Keratinocyte (primary cell): Measurements from ENCODE around the gene CMC1. TPM values are rescaled to one million over a fixed set of nuclear protein-coding genes. Genes with fewer than 3 reads are reported as not detected.

Experiments used
- DNase-seq: peaks from one replicate; pipeline ENCODE4 v3.0.0-alpha.2; 2011; ENCODE audit warnings: low read depth, missing footprints, low spot score
- FAIRE-seq: peaks from 2 replicates; lab custom pipeline; 2011; peaks lifted over from hg19 to GRCh38; lab: Jason Lieb, UNC
- H2AFZ ChIP-seq: 2 replicates; pipeline ENCODE4 v1.6.0; 2012; ENCODE audit warnings: low read length, control low read depth, inconsistent platforms; ENCODE audit not compliant: control insufficient read depth
- H3K27ac ChIP-seq: 2 replicates; pipeline ENCODE4 v1.5.1; 2011; ENCODE audit warnings: low read length; ENCODE audit not compliant: control insufficient read depth, insufficient read depth
- H3K27me3 ChIP-seq: 3 replicates; pipeline ENCODE4 v1.6.0; 2011; ENCODE audit warnings: low read length; ENCODE audit not compliant: control insufficient read depth, insufficient read depth; ENCODE audit errors: extremely low read depth
- H3K36me3 ChIP-seq, 2 experiments: 2 replicates in 1 of 2; 3 replicates in 1 of 2; pipeline ENCODE4 v1.5.1; 2011; ENCODE audit warnings: low read length in 2 of 2, mild to moderate bottlenecking in 1 of 2; ENCODE audit not compliant: control insufficient read depth in 2 of 2, insufficient read depth in 2 of 2; ENCODE audit errors: extremely low read depth in 1 of 2
- H3K4me1 ChIP-seq: 3 replicates; pipeline ENCODE4 v1.5.1; 2011; ENCODE audit warnings: low read length; ENCODE audit not compliant: control insufficient read depth, insufficient read depth; ENCODE audit errors: extremely low read depth
- H3K4me2 ChIP-seq: 3 replicates; pipeline ENCODE4 v1.6.0; 2011; ENCODE audit warnings: low read depth, low read length; ENCODE audit not compliant: control insufficient read depth, insufficient read depth; ENCODE audit errors: extremely low read depth
- H3K4me3 ChIP-seq, 3 experiments: fragments of 200-600 bp in 1 of 3; sonication (generic) in 1 of 3; 2 replicates in 2 of 3; 3 replicates in 1 of 3; pipeline ENCODE4 v1.5.1; 2011 to 2016; ENCODE audit warnings: low read length in 3 of 3, mild to moderate bottlenecking in 3 of 3, control low read depth in 2 of 3, inconsistent platforms in 1 of 3, low read depth in 1 of 3, mixed read lengths in 1 of 3, mixed run types in 1 of 3, moderate library complexity in 1 of 3; ENCODE audit not compliant: control insufficient read depth in 2 of 3, insufficient read depth in 2 of 3; ENCODE audit errors: extremely low read depth in 1 of 3
- H3K79me2 ChIP-seq: 2 replicates; pipeline ENCODE4 v1.6.0; 2012; ENCODE audit warnings: low read length; ENCODE audit not compliant: control insufficient read depth, insufficient read depth
- H3K9ac ChIP-seq: 3 replicates; pipeline ENCODE4 v1.6.0; 2011; ENCODE audit warnings: low read length; ENCODE audit not compliant: control insufficient read depth, insufficient read depth; ENCODE audit errors: extremely low read depth
- H3K9me1 ChIP-seq: 3 replicates; pipeline ENCODE4 v1.6.0; 2011; ENCODE audit warnings: low read length; ENCODE audit not compliant: control insufficient read depth, insufficient read depth; ENCODE audit errors: extremely low read depth
- H3K9me3 ChIP-seq: 2 replicates; pipeline ENCODE4 v1.5.1; 2012; ENCODE audit warnings: low read depth, low read length; ENCODE audit not compliant: control insufficient read depth
- H4K20me1 ChIP-seq: 3 replicates; pipeline ENCODE4 v1.6.0; 2011; ENCODE audit warnings: low read length; ENCODE audit not compliant: control insufficient read depth, insufficient read depth; ENCODE audit errors: extremely low read depth
- CTCF ChIP-seq, 3 experiments: IDR thresholded peaks in 1 of 3; conservative IDR thresholded peaks in 1 of 3; optimal IDR thresholded peaks in 1 of 3; 2 replicates in 2 of 3; 3 replicates in 1 of 3; pipeline versions ENCODE3 to v1.5.1; 2011; ENCODE audit warnings: low read length in 3 of 3, mild to moderate bottlenecking in 3 of 3, moderate library complexity in 2 of 3, control low read depth in 1 of 3, inconsistent platforms in 1 of 3; ENCODE audit not compliant: insufficient read depth in 2 of 3; ENCODE audit errors: extremely low read depth in 1 of 3
- EZH2 ChIP-seq: IDR thresholded peaks from one replicate; pipeline ENCODE4 v1.6.1; 2012; ENCODE audit warnings: inconsistent platforms, mild to moderate bottlenecking, low read length, moderate library complexity
- dilution Hi-C: fragments of 300-500 bp; cut with MboI; formaldehyde crosslinking; loops from one replicate; pipeline ENCODE4 v1.7.0; 2020; ENCODE audit warnings: low sequenced_read_pairs; ENCODE audit not compliant: extremely low pct_ligation_motif_present
- polyA plus RNA-seq, 5 experiments: library from polyadenylated mRNA; depleted of rRNA in 3 of 5; stranded (reverse) in 3 of 5; stranded (forward) in 1 of 5; unstranded in 1 of 5; fragments of >200 nt; gene quantifications; 1 replicate in 1 of 5; 2 replicates in 3 of 5; 3 replicates in 1 of 5; pipeline versions ENCODE4 v1.2.1 to v1.2.3, GENCODE V29; 2011 to 2012; ENCODE audit warnings: missing spikeins in 2 of 5, low read depth in 1 of 5, low replicate concordance in 1 of 5

CMC1 gene
- polyA plus RNA-seq, 1 donor (not counting 4 experiments of a cell fraction or from before 2014, with no cell fraction given) = 23.9 TPM

- Histone ChIP-seq H3K9ac (no peak overlapping the region), H3K27ac (no peak overlapping the region), H3K27me3 (no peaks in the 10 kb centered on the region), H2AFZ (no peak overlapping the region), H3K4me3 (no peak overlapping the region), H3K9me3 (no peaks in the 10 kb centered on the region), H3K4me1 (no peaks in the 10 kb centered on the region), H3K4me2 (no peak overlapping the region), H4K20me1 (no peaks in the 10 kb centered on the region), H3K9me1 (no peaks in the 10 kb centered on the region), H3K79me2 (no peaks in the 10 kb centered on the region), H3K36me3 (no peaks in the 10 kb centered on the region)
- DNase-seq = no peak
- dilution Hi-C loops = no loop called here
- FAIRE-seq = no peak
- TF ChIP-seq EZH2 (no peak), CTCF (optimal IDR thresholded peaks at IDR 0.05 in 1 of 3, IDR thresholded peaks at IDR 0.05 in 1 of 3, conservative IDR thresholded peaks at IDR 0.05 in 1 of 3; ENCODE audit: extremely low read depth in 1 of 3, insufficient read depth in 2 of 3, low read length in 3 of 3) (no peak)
Observed at GRCh38 chr3:28215407-28215806, 26.0 kb upstream of the CMC1 start.

GRCh38 chr3:28218071-28218916, 23.1 kb upstream of the CMC1 start:
- FAIRE-seq (no peak), DNase-seq (no peak)
- H4K20me1 ChIP-seq = no peaks in the 10 kb centered on the region
- H3K79me2 ChIP-seq = no peaks in the 10 kb centered on the region
- no peaks in the 10 kb centered on the region for H3K4me1 ChIP-seq
- dilution Hi-C loops = no loop called here
- no peak overlapping the region for H3K4me2 ChIP-seq
- no peak overlapping the region for H3K27ac ChIP-seq
- no peaks in the 10 kb centered on the region for H3K27me3 ChIP-seq
- H3K9me1 ChIP-seq = no peaks in the 10 kb centered on the region
- H3K9ac ChIP-seq = no peak overlapping the region
- no peak overlapping the region for H2AFZ ChIP-seq
- TF ChIP-seq EZH2 = no peak
- TF ChIP-seq CTCF (optimal IDR thresholded peaks at IDR 0.05 in 1 of 3, IDR thresholded peaks at IDR 0.05 in 1 of 3, conservative IDR thresholded peaks at IDR 0.05 in 1 of 3; ENCODE audit: extremely low read depth in 1 of 3, insufficient read depth in 2 of 3, low read length in 3 of 3) = no peak
- H3K36me3 ChIP-seq = no peaks in the 10 kb centered on the region
- no peaks in the 10 kb centered on the region for H3K9me3 ChIP-seq
- no peak overlapping the region for H3K4me3 ChIP-seq
